ENCODE results near the gene SRGAP1. TPM values are rescaled to one million over a fixed set of nuclear protein-coding genes. Genes with fewer than 3 reads are reported as not detected.

Gene SRGAP1
- total and polyA plus RNA-seq, 9 donors: 2.8 to 17.9 (median 8.6) TPM

DNA sequence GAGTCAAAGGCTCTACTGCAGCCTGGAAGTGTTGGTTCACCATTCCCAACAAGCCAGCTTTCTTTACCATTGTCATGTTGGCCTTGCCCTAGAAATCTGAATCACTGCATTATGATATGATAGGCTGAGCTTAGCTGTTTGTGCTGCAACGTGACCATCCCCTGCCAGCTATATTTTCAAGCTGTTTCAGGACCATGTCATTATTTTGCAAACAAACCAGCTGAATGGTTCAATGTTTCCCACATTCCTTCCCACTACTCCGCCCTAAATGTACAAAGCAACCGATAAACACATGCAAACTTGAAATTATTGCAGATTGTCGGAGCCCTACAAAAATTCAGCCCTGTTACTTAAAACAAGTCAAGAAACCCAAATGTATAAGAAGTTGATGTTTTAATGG lies 241.5 kb downstream of the SRGAP1 start:
- Histone ChIP-seq H3K9me3 (no peaks in the 10 kb centered on the region), H3K27me3 (no peaks in the 10 kb centered on the region), H3K4me1 (ENCODE audit: insufficient read depth) (peaks cover 23% of the 10 kb centered on the region), H3K4me3 (no peak overlapping the region), H3K27ac (peak overlapping the region in 1 of 2 donors; percentile 43), H3K36me3 (no peaks in the 10 kb centered on the region)
- WGBS, 3 donors: 13 to 35% (median 18%) methylated on average over 4 of the region's 4 CpGs
- no peak for DNase-seq
- intact Hi-C loops (cut with DNase I): loop anchor here in 1 of 4 donors (5.0 kb wide), 1 partner anchor 96 kb away; no protein-coding TSS in a partner anchor
- TF ChIP-seq, protein P1, sequence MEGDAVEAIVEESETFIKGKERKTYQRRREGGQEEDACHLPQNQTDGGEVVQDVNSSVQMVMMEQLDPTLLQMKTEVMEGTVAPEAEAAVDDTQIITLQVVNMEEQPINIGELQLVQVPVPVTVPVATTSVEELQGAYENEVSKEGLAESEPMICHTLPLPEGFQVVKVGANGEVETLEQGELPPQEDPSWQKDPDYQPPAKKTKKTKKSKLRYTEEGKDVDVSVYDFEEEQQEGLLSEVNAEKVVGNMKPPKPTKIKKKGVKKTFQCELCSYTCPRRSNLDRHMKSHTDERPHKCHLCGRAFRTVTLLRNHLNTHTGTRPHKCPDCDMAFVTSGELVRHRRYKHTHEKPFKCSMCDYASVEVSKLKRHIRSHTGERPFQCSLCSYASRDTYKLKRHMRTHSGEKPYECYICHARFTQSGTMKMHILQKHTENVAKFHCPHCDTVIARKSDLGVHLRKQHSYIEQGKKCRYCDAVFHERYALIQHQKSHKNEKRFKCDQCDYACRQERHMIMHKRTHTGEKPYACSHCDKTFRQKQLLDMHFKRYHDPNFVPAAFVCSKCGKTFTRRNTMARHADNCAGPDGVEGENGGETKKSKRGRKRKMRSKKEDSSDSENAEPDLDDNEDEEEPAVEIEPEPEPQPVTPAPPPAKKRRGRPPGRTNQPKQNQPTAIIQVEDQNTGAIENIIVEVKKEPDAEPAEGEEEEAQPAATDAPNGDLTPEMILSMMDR (IDR thresholded peaks at IDR 0.05): no peak
- TF ChIP-seq EP300 (IDR thresholded peaks at IDR 0.05): no peak
- no peak for TF ChIP-seq POLR2A (IDR thresholded peaks at IDR 0.05)

- intact Hi-C loops (cut with DNase I): loop anchor here in 1 of 4 donors (5.0 kb wide), 1 partner anchor 95 kb away; no protein-coding TSS in a partner anchor
- H3K27ac ChIP-seq: peak overlapping the region in 1 of 2 donors; percentile 54
- no peaks in the 10 kb centered on the region for H3K9me3 ChIP-seq
- no peaks in the 10 kb centered on the region for H3K27me3 ChIP-seq
- DNase-seq: no peak
- no peaks in the 10 kb centered on the region for H3K36me3 ChIP-seq
- H3K4me1 ChIP-seq (ENCODE audit: insufficient read depth): peaks cover 20% of the 10 kb centered on the region
- TF ChIP-seq EP300 (IDR thresholded peaks at IDR 0.05): no peak
- TF ChIP-seq POLR2A (IDR thresholded peaks at IDR 0.05): no peak
- TF ChIP-seq, protein P1 (IDR thresholded peaks at IDR 0.05): no peak
- no peak overlapping the region for H3K4me3 ChIP-seq
- 13 to 33% (median 13%) methylated on average over 4 of the region's 4 CpGs for WGBS, 3 donors
Observed at GRCh38 chr12:64086946-64087345, 242.4 kb downstream of the SRGAP1 start.

GRCh38 chr12:64087761-64088160 lies 243.3 kb downstream of the SRGAP1 start:
- Histone ChIP-seq H3K36me3 (no peaks in the 10 kb centered on the region), H3K4me3 (no peak overlapping the region), H3K27me3 (no peaks in the 10 kb centered on the region), H3K27ac (peak overlapping the region in 1 of 2 donors; percentile 54), H3K4me1 (ENCODE audit: insufficient read depth) (peaks cover 16% of the 10 kb centered on the region), H3K9me3 (no peaks in the 10 kb centered on the region)
- no peak for DNase-seq
- intact Hi-C loops (cut with DNase I): loop anchor here in 1 of 4 donors (5.0 kb wide), 1 partner anchor 95 kb away; no protein-coding TSS in a partner anchor
- WGBS, 3 donors: 27 to 70% (median 59%) methylated on average over 2 of the region's 2 CpGs
- TF ChIP-seq POLR2A (IDR thresholded peaks at IDR 0.05) (no peak), EP300 (IDR thresholded peaks at IDR 0.05) (no peak)
- TF ChIP-seq, protein P1 (IDR thresholded peaks at IDR 0.05): no peak

DNA sequence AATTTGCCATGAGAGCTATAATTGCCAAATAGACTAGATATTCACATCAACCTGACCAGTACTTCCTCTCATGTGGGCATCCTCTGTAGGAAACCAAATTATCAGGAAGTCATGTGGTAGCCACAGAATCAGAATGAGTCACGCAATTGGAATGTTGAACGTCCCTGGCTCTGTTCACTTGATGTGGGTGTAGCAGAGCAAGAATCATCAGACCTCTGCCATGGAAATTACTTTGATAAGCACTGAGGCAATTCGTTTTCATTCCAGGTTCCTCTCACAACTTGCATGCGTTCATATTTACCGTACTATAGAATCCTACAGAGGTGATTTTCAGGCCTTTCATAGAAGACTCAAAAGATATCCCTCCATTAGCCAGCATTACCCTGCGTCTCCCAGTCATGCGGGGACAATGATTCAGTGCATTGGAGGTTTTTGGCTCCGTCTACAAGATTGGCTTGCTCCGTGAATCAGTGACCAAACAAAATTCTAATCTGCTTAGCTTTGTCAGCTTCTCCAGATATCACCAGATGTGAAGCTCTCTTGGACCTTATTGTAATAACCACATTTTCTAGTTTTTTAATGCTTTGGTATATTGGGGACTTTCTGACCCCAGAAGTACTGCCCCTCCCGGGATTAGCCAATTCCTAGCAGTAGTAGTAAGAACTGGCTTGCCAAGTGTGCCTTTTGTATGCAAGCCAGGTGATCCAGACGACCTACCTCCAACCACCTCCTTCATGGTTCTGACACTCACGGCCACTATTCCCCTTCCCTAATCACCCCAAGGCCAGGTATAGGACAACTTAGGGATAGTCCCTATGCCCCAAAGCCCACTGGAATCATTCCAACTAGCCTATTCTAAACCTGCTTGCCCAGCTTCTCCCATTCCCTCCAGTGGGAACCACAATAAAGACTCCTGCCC lies 244.2 kb downstream of the SRGAP1 start:
- TF ChIP-seq, protein P1 (IDR thresholded peaks at IDR 0.05): no peak
- TF ChIP-seq POLR2A (IDR thresholded peaks at IDR 0.05): no peak
- no peak for TF ChIP-seq EP300 (IDR thresholded peaks at IDR 0.05)
- H3K27ac ChIP-seq: peak overlapping the region in 1 of 2 donors; percentile 53
- no peaks in the 10 kb centered on the region for H3K27me3 ChIP-seq
- H3K9me3 ChIP-seq: no peaks in the 10 kb centered on the region
- 9 to 13% (median 11%) methylated on average over 12 of the region's 12 CpGs for WGBS, 3 donors
- H3K4me3 ChIP-seq: no peak overlapping the region
- H3K36me3 ChIP-seq: no peaks in the 10 kb centered on the region
- H3K4me1 ChIP-seq (ENCODE audit: insufficient read depth): peaks cover 16% of the 10 kb centered on the region
- DNase-seq: peak in 4 of 5 donors; percentile 36 to 75 (median 55)
- intact Hi-C loops (cut with DNase I): loop anchor here in 1 of 4 donors (5.0 kb wide), 1 partner anchor 94 kb away; no protein-coding TSS in a partner anchor
